Measurements from ENCODE around the gene KRTAP1-1.

- no peak for TF ChIP-seq CTCF (IDR thresholded peaks at IDR 0.05 in 8 of 11, conservative IDR thresholded peaks at IDR 0.05 in 3 of 11)
- TF ChIP-seq POLR2A (IDR thresholded peaks at IDR 0.05): no peak
- no peak for TF ChIP-seq POLR2AphosphoS5 (IDR thresholded peaks at IDR 0.05)
Measured at GRCh38 chr17:41004397-41004796, 36.9 kb downstream of the KRTAP1-1 start.
